Neural cell (in vitro differentiated cells): ENCODE results near the gene OR8G1. TPM values are rescaled to one million over a fixed set of nuclear protein-coding genes. Genes with fewer than 3 reads are reported as not detected.

Source experiments
- H2AFZ ChIP-seq: fragments of 200-600, 300-800 bp; sonication (generic), shearing (Covaris generic); 2 replicates; pipeline ENCODE4 v1.6.0; 2014; ENCODE audit warnings: low read depth, mild to moderate bottlenecking, antibody characterized with exemption, low read length, moderate library complexity
- H3F3A ChIP-seq: fragments of 200-600 bp; shearing (Covaris generic); 2 replicates; pipeline ENCODE4 v1.6.1; 2016; ENCODE audit warnings: mild to moderate bottlenecking, moderate library complexity, mixed read lengths, antibody characterized with exemption, low read length; ENCODE audit not compliant: insufficient read depth, poor library complexity, severe bottlenecking
- H3K27ac ChIP-seq: fragments of 200-600, 300-800 bp; sonication (generic), shearing (Covaris generic); 2 replicates; pipeline ENCODE4 v1.5.1; 2014; ENCODE audit warnings: mild to moderate bottlenecking, low read length, moderate library complexity
- H3K27me3 ChIP-seq: fragments of 300-800, 200-600 bp; sonication (generic), shearing (Covaris generic); 2 replicates; pipeline ENCODE4 v1.6.0; 2014; ENCODE audit warnings: mild to moderate bottlenecking, low read depth, low read length, moderate library complexity; ENCODE audit not compliant: insufficient read depth
- H3K36me3 ChIP-seq: fragments of 300-800, 200-600 bp; sonication (generic), shearing (Covaris generic); 2 replicates; pipeline ENCODE4 v1.5.1; 2014; ENCODE audit warnings: mild to moderate bottlenecking, antibody characterized with exemption, low read length, moderate library complexity; ENCODE audit not compliant: insufficient read depth
- H3K4me2 ChIP-seq: fragments of 300-800, 200-600 bp; sonication (generic), shearing (Covaris generic); 2 replicates; pipeline ENCODE4 v1.6.0; 2014; ENCODE audit warnings: mild to moderate bottlenecking, low read length
- H3K4me3 ChIP-seq: fragments of 300-800, 200-600 bp; sonication (generic), shearing (Covaris generic); 2 replicates; pipeline ENCODE4 v1.5.1; 2014; ENCODE audit warnings: mild to moderate bottlenecking, low read length, moderate library complexity
- H3K79me2 ChIP-seq: fragments of 200-600 bp; shearing (Covaris generic); replicated peaks from 2 replicates; pipeline ENCODE4 v1.6.0; 2014; ENCODE audit warnings: mild to moderate bottlenecking, low read length, moderate library complexity; ENCODE audit not compliant: insufficient read depth
- H3K9ac ChIP-seq: fragments of 300-800, 200-600 bp; sonication (generic), shearing (Covaris generic); 2 replicates; pipeline ENCODE4 v1.6.1; 2016; ENCODE audit warnings: mild to moderate bottlenecking, low read length, mixed read lengths
- H3K9me2 ChIP-seq: fragments of 200-600 bp; shearing (Covaris generic); 2 replicates; pipeline ENCODE4 v1.6.1; 2016; ENCODE audit warnings: mild to moderate bottlenecking, low read length, mixed read lengths; ENCODE audit not compliant: insufficient read depth
- H3K9me3 ChIP-seq: fragments of 200-600, 300-800 bp; sonication (generic), shearing (Covaris generic); 2 replicates; pipeline ENCODE4 v1.6.1; 2016; ENCODE audit warnings: mild to moderate bottlenecking, mixed run types, low read length, moderate library complexity, mixed read lengths
- H4K20me1 ChIP-seq: fragments of 200-600 bp; shearing (Covaris generic); 2 replicates; pipeline ENCODE4 v1.6.1; 2016; ENCODE audit warnings: mild to moderate bottlenecking, mixed run types; ENCODE audit not compliant: insufficient read depth
- EP300 ChIP-seq: fragments of 450-650 bp; conservative IDR thresholded peaks from 2 replicates; pipeline ENCODE4 v1.6.1; 2014; ENCODE audit warnings: antibody characterized with exemption, mild to moderate bottlenecking, moderate library complexity; ENCODE audit not compliant: poor library complexity, severe bottlenecking
- EZH2 ChIP-seq: fragments of 200-600, 300-800 bp; shearing (Covaris generic), sonication (generic); IDR thresholded peaks from 2 replicates; pipeline ENCODE4 v1.6.1; 2014; ENCODE audit warnings: antibody characterized with exemption, low read length, borderline replicate concordance, mild to moderate bottlenecking; ENCODE audit not compliant: insufficient read depth, poor library complexity, severe bottlenecking
- MXI1 ChIP-seq: fragments of 450-650 bp; conservative IDR thresholded peaks from 2 replicates; pipeline ENCODE4 v1.6.1; 2014; ENCODE audit warnings: antibody characterized with exemption, mild to moderate bottlenecking; ENCODE audit not compliant: poor library complexity, severe bottlenecking
- POLR2AphosphoS5 ChIP-seq: IDR thresholded peaks from 2 replicates; pipeline ENCODE4 v1.6.1; 2012
- RAD21 ChIP-seq: fragments of 450-650 bp; conservative IDR thresholded peaks from 2 replicates; pipeline ENCODE4 v1.6.1; 2014; ENCODE audit warnings: antibody characterized with exemption, mild to moderate bottlenecking, moderate library complexity
- REST ChIP-seq: IDR thresholded peaks from 2 replicates; pipeline ENCODE4 v1.6.1; 2012; ENCODE audit warnings: borderline replicate concordance
- SMC3 ChIP-seq: fragments of 450-650 bp; conservative IDR thresholded peaks from 2 replicates; pipeline ENCODE4 v1.6.1; 2014; ENCODE audit warnings: antibody characterized with exemption, mild to moderate bottlenecking, moderate library complexity; ENCODE audit not compliant: poor library complexity
- TAF1 ChIP-seq: IDR thresholded peaks from 2 replicates; pipeline ENCODE4 v1.6.1; 2012; ENCODE audit warnings: low read depth
- polyA plus RNA-seq: library from polyadenylated mRNA; depleted of rRNA; stranded (reverse); fragments of >200 nt; gene quantifications from 2 replicates; pipeline ENCODE4 v1.2.3, GENCODE V29; 2014
- TF ChIP-seq, protein P1 (sequence below): fragments of 450-650 bp; IDR thresholded peaks from 2 replicates; pipeline ENCODE4 v1.5.1; 2014; ENCODE audit warnings: antibody characterized with exemption, mild to moderate bottlenecking, moderate library complexity; ENCODE audit not compliant: poor library complexity, severe bottlenecking

The OR8G1 gene
- polyA plus RNA-seq, 1 donor from 2014 or later, result not detected

DNA sequence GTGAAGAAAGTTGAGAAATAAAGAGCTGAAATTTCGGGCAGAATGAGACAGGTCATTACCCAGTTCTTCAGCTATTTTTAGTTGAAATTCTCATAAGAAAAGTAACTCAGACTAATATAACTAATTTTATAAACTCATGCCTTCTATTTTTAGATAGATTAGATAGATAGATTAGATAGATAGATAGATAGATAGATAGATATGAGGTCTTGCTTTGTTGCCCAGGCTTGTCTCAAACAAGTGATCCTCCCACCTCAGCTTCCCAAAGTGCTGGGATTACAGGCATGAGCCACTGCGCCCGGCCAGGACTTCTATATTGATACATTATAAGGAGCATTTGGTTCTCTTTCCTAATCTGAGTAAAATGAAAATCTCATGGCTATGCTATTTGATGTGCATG lies 26.9 kb upstream of the OR8G1 start:
- H3K9ac ChIP-seq, result no peak overlapping the region
- no peaks in the 10 kb centered on the region for H4K20me1 ChIP-seq
- H3K79me2 ChIP-seq, result no peaks in the 10 kb centered on the region
- H3K27me3 ChIP-seq, result no peaks in the 10 kb centered on the region
- H3K27ac ChIP-seq, result no peak overlapping the region
- no peaks in the 10 kb centered on the region for H3K36me3 ChIP-seq
- no peaks in the 10 kb centered on the region for H3K9me2 ChIP-seq
- H3F3A ChIP-seq, result no peaks in the 10 kb centered on the region
- TF ChIP-seq EP300 (no peak), RAD21 (no peak), POLR2AphosphoS5 (no peak), MXI1 (no peak), TAF1 (no peak), EZH2 (no peak)
- TF ChIP-seq, protein P1, sequence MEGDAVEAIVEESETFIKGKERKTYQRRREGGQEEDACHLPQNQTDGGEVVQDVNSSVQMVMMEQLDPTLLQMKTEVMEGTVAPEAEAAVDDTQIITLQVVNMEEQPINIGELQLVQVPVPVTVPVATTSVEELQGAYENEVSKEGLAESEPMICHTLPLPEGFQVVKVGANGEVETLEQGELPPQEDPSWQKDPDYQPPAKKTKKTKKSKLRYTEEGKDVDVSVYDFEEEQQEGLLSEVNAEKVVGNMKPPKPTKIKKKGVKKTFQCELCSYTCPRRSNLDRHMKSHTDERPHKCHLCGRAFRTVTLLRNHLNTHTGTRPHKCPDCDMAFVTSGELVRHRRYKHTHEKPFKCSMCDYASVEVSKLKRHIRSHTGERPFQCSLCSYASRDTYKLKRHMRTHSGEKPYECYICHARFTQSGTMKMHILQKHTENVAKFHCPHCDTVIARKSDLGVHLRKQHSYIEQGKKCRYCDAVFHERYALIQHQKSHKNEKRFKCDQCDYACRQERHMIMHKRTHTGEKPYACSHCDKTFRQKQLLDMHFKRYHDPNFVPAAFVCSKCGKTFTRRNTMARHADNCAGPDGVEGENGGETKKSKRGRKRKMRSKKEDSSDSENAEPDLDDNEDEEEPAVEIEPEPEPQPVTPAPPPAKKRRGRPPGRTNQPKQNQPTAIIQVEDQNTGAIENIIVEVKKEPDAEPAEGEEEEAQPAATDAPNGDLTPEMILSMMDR, result no peak
- H3K9me3 ChIP-seq, result no peaks in the 10 kb centered on the region
- no peak overlapping the region for H2AFZ ChIP-seq
- no peak overlapping the region for H3K4me2 ChIP-seq
- H3K4me3 ChIP-seq, result no peak overlapping the region

DNA sequence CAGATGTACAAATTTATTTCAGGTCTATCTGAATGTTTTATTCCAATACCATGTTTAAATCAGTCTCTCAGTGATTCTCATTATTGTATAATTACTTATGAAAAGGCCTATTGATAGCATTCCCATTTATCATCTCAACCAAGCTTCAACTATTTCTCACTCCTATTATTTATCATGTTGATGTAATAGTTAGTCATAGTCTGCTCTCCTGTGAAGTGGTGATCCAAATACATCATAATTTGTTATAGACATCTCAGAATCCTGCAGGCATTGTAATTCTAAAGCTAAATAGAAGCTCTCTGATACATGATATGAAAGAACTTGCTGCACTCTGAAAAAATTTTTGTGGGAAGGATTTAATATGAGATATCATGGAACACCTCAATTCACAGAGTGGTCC lies 21.8 kb upstream of the OR8G1 start:
- TF ChIP-seq, protein P1, result no peak
- no peak for TF ChIP-seq POLR2AphosphoS5
- no peak for TF ChIP-seq MXI1
- no peak for TF ChIP-seq REST
- TF ChIP-seq EZH2, result no peak
- no peak for TF ChIP-seq TAF1
- no peak for TF ChIP-seq RAD21
- no peak for TF ChIP-seq EP300
- TF ChIP-seq SMC3, result no peak
- no peaks in the 10 kb centered on the region for H3K9me2 ChIP-seq

More for the DNA sequence above, 21.8 kb upstream of the OR8G1 start:
- Histone ChIP-seq H2AFZ (no peak overlapping the region), H3K27ac (no peak overlapping the region), H3K9me3 (no peaks in the 10 kb centered on the region), H3K79me2 (no peaks in the 10 kb centered on the region), H4K20me1 (no peaks in the 10 kb centered on the region), H3K36me3 (no peaks in the 10 kb centered on the region), H3K27me3 (no peaks in the 10 kb centered on the region), H3K4me2 (no peak overlapping the region), H3K9ac (no peak overlapping the region), H3K4me3 (no peak overlapping the region), H3F3A (no peaks in the 10 kb centered on the region)
